ENCODE results near the gene ZNF770.
"Not testable (repeated sequence)": the region's sequence is repeated elsewhere in the genome, so short reads cannot be mapped to it uniquely, and the experiment has no call there.

DNA sequence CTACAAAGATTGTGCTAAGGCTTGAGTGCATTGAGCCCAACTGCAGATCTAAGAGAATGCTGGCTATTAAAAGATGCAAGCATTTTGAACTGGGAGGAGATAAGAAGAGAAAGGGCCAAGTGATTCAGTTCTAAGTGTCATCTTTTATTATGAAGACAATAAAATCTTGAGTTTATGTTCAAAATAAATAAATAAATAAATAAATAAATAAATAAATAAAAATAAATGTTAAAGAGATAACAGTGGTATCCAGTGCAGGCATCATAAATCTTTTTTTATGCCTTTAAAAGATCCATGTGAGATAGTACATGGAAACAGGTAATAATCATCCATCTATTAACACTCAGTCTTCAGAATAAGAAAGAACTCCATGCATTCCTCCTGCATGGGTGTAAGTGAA, 44.8 kb downstream of the ZNF770 start:
- not testable (repeated sequence) for TF ChIP-seq EZH2phosphoT487 (IDR thresholded peaks at IDR 0.05; ENCODE audit: unreplicated experiment); POLR2AphosphoS5 (IDR thresholded peaks at IDR 0.05; ENCODE audit: low read depth); EZH2 (IDR thresholded peaks at IDR 0.05; ENCODE audit: low read depth, unreplicated experiment); STAT1 (IDR thresholded peaks at IDR 0.05; ENCODE audit: unreplicated experiment)
- TF ChIP-seq, protein P1, sequence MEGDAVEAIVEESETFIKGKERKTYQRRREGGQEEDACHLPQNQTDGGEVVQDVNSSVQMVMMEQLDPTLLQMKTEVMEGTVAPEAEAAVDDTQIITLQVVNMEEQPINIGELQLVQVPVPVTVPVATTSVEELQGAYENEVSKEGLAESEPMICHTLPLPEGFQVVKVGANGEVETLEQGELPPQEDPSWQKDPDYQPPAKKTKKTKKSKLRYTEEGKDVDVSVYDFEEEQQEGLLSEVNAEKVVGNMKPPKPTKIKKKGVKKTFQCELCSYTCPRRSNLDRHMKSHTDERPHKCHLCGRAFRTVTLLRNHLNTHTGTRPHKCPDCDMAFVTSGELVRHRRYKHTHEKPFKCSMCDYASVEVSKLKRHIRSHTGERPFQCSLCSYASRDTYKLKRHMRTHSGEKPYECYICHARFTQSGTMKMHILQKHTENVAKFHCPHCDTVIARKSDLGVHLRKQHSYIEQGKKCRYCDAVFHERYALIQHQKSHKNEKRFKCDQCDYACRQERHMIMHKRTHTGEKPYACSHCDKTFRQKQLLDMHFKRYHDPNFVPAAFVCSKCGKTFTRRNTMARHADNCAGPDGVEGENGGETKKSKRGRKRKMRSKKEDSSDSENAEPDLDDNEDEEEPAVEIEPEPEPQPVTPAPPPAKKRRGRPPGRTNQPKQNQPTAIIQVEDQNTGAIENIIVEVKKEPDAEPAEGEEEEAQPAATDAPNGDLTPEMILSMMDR (conservative IDR thresholded peaks at IDR 0.05; ENCODE audit: low read depth in 2 of 2): not testable (repeated sequence)
- TF ChIP-seq, protein P2, sequence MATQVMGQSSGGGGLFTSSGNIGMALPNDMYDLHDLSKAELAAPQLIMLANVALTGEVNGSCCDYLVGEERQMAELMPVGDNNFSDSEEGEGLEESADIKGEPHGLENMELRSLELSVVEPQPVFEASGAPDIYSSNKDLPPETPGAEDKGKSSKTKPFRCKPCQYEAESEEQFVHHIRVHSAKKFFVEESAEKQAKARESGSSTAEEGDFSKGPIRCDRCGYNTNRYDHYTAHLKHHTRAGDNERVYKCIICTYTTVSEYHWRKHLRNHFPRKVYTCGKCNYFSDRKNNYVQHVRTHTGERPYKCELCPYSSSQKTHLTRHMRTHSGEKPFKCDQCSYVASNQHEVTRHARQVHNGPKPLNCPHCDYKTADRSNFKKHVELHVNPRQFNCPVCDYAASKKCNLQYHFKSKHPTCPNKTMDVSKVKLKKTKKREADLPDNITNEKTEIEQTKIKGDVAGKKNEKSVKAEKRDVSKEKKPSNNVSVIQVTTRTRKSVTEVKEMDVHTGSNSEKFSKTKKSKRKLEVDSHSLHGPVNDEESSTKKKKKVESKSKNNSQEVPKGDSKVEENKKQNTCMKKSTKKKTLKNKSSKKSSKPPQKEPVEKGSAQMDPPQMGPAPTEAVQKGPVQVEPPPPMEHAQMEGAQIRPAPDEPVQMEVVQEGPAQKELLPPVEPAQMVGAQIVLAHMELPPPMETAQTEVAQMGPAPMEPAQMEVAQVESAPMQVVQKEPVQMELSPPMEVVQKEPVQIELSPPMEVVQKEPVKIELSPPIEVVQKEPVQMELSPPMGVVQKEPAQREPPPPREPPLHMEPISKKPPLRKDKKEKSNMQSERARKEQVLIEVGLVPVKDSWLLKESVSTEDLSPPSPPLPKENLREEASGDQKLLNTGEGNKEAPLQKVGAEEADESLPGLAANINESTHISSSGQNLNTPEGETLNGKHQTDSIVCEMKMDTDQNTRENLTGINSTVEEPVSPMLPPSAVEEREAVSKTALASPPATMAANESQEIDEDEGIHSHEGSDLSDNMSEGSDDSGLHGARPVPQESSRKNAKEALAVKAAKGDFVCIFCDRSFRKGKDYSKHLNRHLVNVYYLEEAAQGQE (IDR thresholded peaks at IDR 0.05; ENCODE audit: unreplicated experiment): not testable (repeated sequence)
